ENCODE results near the gene KNCN. TPM values are rescaled to one million over a fixed set of nuclear protein-coding genes. Genes with fewer than 3 reads are reported as not detected.

Gene KNCN
- not detected in 5 replicates for total RNA-seq (2022; extraction: Qiagen RNA extraction; ENCODE audit: low read depth)

DNA sequence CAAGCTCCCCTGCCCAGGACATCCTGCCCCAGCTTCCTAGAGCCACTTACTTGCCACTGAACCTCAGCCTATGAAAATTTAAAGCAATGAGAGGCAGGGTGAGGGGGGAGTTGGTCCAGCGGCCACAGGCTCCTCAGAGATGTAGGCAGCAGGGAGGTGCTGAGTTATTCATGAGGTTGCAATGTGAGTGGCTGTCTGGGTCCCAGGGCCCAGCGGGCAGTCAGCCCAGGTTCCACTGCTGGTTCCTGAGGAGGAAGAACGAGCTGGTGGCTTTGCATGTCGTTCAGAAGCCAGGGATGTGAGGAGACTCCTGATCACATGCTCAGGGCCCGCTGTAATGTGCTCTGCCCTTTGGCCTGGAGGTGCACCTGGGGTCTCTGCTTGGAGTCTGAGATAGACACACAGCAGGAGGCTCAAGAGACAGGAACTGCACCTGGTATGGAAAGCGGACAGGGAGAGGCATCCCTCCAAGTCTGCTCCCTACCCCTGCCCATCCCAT is at the start of gene KNCN:
Gene KNCN (minus strand): TSS at position 51 of the 499 bp plus-strand sequence. CDS start 432 bp downstream, outside the sequence.

Other genes starting within 250 kb of the KNCN start
- 36.0 to 44.4 TPM (median 42.6 TPM) in 5 replicates for gene LRRC41, start 248.0 kb downstream of the KNCN start, total RNA-seq (2022; extraction: Qiagen RNA extraction; ENCODE audit: low read depth)
- 395 to 538 TPM (median 411 TPM) in 5 replicates for gene UQCRH, start 247.9 kb downstream of the KNCN start, total RNA-seq (2022; extraction: Qiagen RNA extraction; ENCODE audit: low read depth)
- gene NSUN4, start 210.8 kb downstream of the KNCN start, total RNA-seq (2022; extraction: Qiagen RNA extraction; ENCODE audit: low read depth) = 12.4 to 13.6 TPM (median 12.9 TPM) in 5 replicates
- 0.54 to 0.72 TPM (median 0.56 TPM) in 5 replicates for gene FAAH, start 157.3 kb downstream of the KNCN start, total RNA-seq (2022; extraction: Qiagen RNA extraction; ENCODE audit: low read depth)
- gene DMBX1, start 61.8 kb downstream of the KNCN start, total RNA-seq (2022; extraction: Qiagen RNA extraction; ENCODE audit: low read depth) = 0.70 to 1.2 TPM (median 1.1 TPM) in 5 replicates
- gene MKNK1, start 52.6 kb upstream of the KNCN start, total RNA-seq (2022; extraction: Qiagen RNA extraction; ENCODE audit: low read depth) = 16.8 to 19.7 TPM (median 18.6 TPM) in 5 replicates
- 3.9 to 4.7 TPM (median 4.5 TPM) in 5 replicates for gene MOB3C, start 65.2 kb upstream of the KNCN start, total RNA-seq (2022; extraction: Qiagen RNA extraction; ENCODE audit: low read depth)
- gene ATPAF1, start 116.7 kb upstream of the KNCN start, total RNA-seq (2022; extraction: Qiagen RNA extraction; ENCODE audit: low read depth) = 33.8 to 36.1 TPM (median 35.8 TPM) in 5 replicates
- gene TEX38, start 120.2 kb upstream of the KNCN start, total RNA-seq (2022; extraction: Qiagen RNA extraction; ENCODE audit: low read depth) = not detected in 5 replicates
- 20.8 to 29.6 TPM (median 28.4 TPM) in 5 replicates for gene EFCAB14, start 167.5 kb upstream of the KNCN start, total RNA-seq (2022; extraction: Qiagen RNA extraction; ENCODE audit: low read depth)
- not detected in 5 replicates for gene CYP4B1, start 247.4 kb upstream of the KNCN start, total RNA-seq (2022; extraction: Qiagen RNA extraction; ENCODE audit: low read depth)

All from A549 treated with GW870086 at 1 μM for 4 hours (cell line).